GM11168 (cell line): Measurements from ENCODE around the gene RAE1.

ENCODE experiments used
- in situ Hi-C: fragments of 300-500 bp; cut with MboI; formaldehyde crosslinking; loops from one replicate; pipeline ENCODE4 v1.12.0; 2022; ENCODE audit warnings: low sequenced_read_pairs; ENCODE audit not compliant: unreplicated experiment

The RAE1 gene

GRCh38 chr20:57351042-57351783 lies at the start of gene RAE1:
Gene RAE1 (plus strand): TSS chr20:57351255. CDS start chr20:57354039, 2,784 bp downstream.
- in situ Hi-C loops = loop anchor here (25.0 kb wide), 1 partner anchor 861 kb away; no protein-coding TSS in a partner anchor

GRCh38 chr20:57306747-57307146 lies 44.3 kb upstream of the RAE1 start:
- in situ Hi-C loops = no loop called here

GRCh38 chr20:57308451-57309271 lies 42.4 kb upstream of the RAE1 start:
- in situ Hi-C loops = no loop called here

GRCh38 chr20:57309544-57310115 lies 41.4 kb upstream of the RAE1 start:
- in situ Hi-C loops = no loop called here

GRCh38 chr20:57310821-57311514 lies 40.1 kb upstream of the RAE1 start:
- in situ Hi-C loops = no loop called here

- in situ Hi-C loops = no loop called here
Measured at GRCh38 chr20:57312138-57312537, 38.9 kb upstream of the RAE1 start.

GRCh38 chr20:57313230-57313629 lies 37.8 kb upstream of the RAE1 start:
- in situ Hi-C loops = no loop called here

- in situ Hi-C loops = no loop called here
Measured at GRCh38 chr20:57313951-57314350, 37.1 kb upstream of the RAE1 start.

- in situ Hi-C loops = no loop called here
Measured at GRCh38 chr20:57315083-57315975, 35.7 kb upstream of the RAE1 start.

- in situ Hi-C loops = no loop called here
Measured at GRCh38 chr20:57315976-57316480, 35.0 kb upstream of the RAE1 start.

- in situ Hi-C loops = no loop called here
Measured at GRCh38 chr20:57316795-57317201, 34.3 kb upstream of the RAE1 start.

- in situ Hi-C loops = no loop called here
Measured at GRCh38 chr20:57317316-57317788, 33.7 kb upstream of the RAE1 start.

GRCh38 chr20:57317789-57318371 lies 33.2 kb upstream of the RAE1 start:
- in situ Hi-C loops = no loop called here

GRCh38 chr20:57319584-57319983 lies 31.5 kb upstream of the RAE1 start:
- in situ Hi-C loops = no loop called here

GRCh38 chr20:57320358-57320757 lies 30.7 kb upstream of the RAE1 start:
- in situ Hi-C loops = no loop called here

- in situ Hi-C loops = no loop called here
Measured at GRCh38 chr20:57321142-57321541, 29.9 kb upstream of the RAE1 start.

GRCh38 chr20:57322476-57322875 lies 28.6 kb upstream of the RAE1 start:
- in situ Hi-C loops = no loop called here

- in situ Hi-C loops = no loop called here
Measured at GRCh38 chr20:57323034-57323433, 28.0 kb upstream of the RAE1 start.
